ENCODE data around the gene COL2A1.
A peak's percentile ranks its signal among the peaks of the same experiment; 100 is the strongest.

COL2A1 gene

GRCh38 chr12:48004053-48004941 lies at the start of gene COL2A1:
Gene COL2A1, minus strand, starts transcription at chr12:48004476. Its CDS starts 155 bp downstream, at chr12:48004321.
- DNase-seq (ENCODE audit: low spot score), result peak; percentile 69

GRCh38 chr12:48053883-48054282 lies 49.6 kb upstream of the COL2A1 start:
- DNase-seq (ENCODE audit: low spot score), result no peak

GRCh38 chr12:48053122-48053521 lies 48.8 kb upstream of the COL2A1 start:
- DNase-seq (ENCODE audit: low spot score), result no peak

GRCh38 chr12:48051681-48052080 lies 47.4 kb upstream of the COL2A1 start:
- no peak for DNase-seq (ENCODE audit: low spot score)

- DNase-seq (ENCODE audit: low spot score), result no peak
Observed at GRCh38 chr12:48050174-48050573, 45.9 kb upstream of the COL2A1 start.

DNA sequence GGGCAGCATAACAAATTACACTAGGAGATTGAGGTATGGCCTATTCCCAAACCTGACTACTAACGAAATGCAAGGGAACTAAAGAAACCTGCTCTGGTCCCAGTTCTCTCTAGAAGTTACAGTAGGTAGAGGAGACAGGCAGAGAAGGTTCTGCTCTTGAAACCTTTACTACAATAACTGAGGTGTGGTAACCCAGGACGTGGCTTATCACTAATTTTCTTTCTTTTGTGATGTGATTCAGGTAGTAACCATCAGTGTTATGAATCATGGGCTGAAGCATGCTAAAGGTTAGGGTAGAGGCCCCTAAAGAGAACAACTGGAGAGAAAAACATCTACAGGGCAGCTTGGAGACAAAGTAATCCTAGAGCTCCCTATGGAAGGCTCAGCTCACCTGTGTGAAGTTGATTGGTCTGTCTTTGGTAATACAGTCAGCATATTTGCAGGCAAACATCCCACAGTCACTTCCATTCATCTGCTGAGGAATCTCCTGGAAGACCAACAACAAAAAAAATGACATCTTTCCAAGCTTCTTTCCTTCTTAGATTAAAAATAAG lies 41.8 kb upstream of the COL2A1 start:
- DNase-seq (ENCODE audit: low spot score), result no peak

DNA sequence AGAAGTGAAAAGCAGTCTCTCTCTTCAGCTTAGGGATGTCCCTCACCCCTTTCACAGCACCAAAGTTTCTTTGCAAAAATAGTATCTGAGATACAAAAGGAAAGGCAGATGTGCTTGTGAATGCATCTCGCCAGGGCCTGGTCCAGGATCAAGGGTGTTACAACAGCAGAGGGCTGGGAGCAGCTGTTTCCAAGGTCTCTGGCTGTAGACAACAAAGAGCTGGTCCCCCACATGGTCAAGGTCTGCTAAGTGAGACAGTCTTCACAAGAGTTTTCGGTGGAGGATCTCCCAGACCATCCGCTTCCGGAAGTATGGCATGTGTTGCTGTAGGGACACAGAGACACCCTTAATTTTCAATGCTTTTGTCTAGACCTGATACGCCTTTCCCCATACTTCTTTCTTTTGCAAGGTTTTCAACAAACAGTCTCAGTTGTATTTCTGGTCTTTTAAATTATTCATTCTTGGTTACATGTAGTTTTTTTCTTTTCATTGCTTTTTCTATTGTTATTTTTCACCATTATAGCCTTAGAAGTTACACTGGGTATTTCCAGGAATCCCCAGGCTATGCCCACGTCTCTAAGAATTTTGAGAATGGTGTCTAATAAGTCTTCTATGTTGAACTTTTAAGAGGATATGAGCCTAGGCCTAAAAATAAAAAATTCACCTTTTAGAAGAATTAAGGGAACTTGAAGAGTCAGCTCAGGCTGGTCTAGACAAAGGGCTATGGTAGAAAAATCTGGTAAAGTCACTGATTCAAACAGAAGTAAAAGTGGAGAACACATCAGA lies 41.0 kb upstream of the COL2A1 start:
- DNase-seq (ENCODE audit: low spot score), result no peak

- DNase-seq (ENCODE audit: low spot score), result no peak
Observed at GRCh38 chr12:48044396-48044795, 40.1 kb upstream of the COL2A1 start.

GRCh38 chr12:48043771-48044170 lies 39.5 kb upstream of the COL2A1 start:
- DNase-seq (ENCODE audit: low spot score), result no peak

DNA sequence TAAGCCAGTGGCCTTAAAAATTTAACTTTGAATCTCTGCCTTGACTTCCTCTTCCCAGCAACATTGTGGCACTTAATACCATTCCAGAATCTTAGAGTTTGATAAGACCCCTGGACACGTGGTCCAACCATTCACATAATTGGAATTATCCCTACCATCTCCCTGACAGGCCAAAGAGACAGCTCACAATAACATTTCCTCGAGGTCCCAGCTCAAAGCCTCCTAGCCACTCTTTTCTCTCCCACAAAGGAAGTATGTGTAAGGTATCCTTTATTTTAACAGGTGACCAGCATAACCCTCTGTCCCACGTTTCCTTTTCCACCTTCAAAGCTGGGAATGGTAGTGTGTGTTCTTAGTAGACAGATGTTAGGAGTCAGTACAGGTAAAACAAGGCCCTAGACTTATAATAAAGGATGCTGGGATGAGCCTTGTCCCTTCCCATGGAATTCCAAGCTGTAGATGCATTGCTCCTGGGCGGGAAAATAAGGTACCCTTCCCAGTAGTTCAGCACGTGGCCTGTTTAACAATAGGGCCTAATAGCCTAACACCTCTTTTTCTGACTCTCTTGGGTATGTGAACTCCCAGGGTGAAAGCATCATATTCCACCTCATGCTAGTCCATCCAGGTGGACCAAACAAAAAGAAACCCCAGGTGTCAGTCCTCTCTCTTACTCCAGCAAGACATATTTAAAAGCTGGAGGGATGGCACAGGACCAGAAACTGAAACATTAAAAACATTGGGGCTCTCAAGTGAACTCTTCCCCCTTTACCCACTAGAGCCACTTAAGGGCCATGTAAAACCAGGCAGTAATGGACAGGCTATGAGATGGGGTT lies 37.5 kb upstream of the COL2A1 start:
- no peak for DNase-seq (ENCODE audit: low spot score)

GRCh38 chr12:48040354-48040753 lies 36.1 kb upstream of the COL2A1 start:
- DNase-seq (ENCODE audit: low spot score), result no peak

- DNase-seq (ENCODE audit: low spot score), result no peak
Observed at GRCh38 chr12:48039151-48039550, 34.9 kb upstream of the COL2A1 start.

GRCh38 chr12:48038085-48038484 lies 33.8 kb upstream of the COL2A1 start:
- DNase-seq (ENCODE audit: low spot score), result no peak

GRCh38 chr12:48037267-48037915 lies 33.1 kb upstream of the COL2A1 start:
- no peak for DNase-seq (ENCODE audit: low spot score)

- no peak for DNase-seq (ENCODE audit: low spot score)
Observed at GRCh38 chr12:48036818-48037217, 32.5 kb upstream of the COL2A1 start.

DNA sequence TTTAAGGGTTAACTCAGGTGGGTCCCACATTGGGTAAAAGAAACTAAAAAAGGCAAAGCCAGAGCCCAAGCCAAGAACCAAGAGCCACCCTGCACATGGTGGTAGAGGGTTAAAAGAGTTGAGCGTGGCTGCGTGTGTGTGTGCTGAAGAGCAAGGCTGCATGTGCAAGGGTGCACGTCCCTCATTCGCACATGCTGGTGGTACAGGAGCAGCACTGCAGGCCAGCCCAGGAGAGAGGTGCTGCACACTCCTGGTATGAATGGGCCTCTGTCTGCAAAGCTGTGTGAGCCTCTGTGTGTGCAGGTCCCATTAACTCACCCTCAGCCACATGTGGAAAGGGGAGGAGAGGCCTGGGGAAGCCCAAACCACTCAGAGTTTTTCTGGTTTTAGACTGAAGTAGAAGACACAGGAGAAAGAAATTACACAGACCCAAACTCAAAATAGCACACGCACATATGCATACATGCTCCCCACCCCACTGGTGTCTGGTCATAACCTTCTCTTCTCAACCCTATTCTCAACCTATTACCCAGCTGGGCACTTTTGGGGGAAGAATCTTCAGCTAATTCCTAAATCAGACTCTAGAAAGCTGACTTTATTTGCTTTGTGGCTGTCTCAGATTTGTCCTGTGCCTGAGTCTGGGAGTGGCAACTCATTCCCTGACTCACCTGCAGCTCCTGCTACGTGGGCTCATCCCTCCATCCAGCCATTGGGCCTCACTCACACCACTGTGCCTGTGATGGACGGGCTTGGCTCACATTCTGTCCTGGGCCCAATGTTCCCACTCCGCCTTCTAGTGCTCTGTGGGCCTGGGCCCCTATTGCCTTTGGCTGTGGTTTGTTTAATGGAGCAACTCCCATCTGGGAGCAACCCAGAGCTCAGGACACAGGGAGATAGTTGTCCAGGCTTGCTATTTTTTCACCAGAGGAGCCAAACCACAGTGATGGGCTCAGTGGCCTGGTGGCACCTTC lies 30.8 kb upstream of the COL2A1 start:
- DNase-seq (ENCODE audit: low spot score), result no peak

DNA sequence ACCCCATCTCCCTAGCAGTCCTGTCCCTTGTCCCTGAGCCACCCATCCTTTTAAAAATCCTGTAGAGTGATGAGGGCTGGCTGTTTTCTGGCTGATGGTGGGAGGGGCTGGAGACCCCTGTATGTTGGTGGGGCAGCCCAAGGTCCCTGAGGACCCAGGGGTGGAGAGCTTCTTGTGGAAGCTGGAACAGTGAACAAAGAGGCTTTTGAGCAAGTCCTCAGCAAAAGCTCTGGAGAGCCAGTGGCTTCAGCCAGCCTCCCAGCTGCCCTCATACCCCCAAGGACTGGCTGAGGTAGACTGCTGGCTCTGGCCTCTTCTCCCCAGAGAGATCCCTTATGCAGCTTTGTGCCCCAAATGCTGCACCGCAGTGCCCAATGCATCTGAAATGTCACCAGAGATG lies 29.2 kb upstream of the COL2A1 start:
- DNase-seq (ENCODE audit: low spot score), result no peak

DNA sequence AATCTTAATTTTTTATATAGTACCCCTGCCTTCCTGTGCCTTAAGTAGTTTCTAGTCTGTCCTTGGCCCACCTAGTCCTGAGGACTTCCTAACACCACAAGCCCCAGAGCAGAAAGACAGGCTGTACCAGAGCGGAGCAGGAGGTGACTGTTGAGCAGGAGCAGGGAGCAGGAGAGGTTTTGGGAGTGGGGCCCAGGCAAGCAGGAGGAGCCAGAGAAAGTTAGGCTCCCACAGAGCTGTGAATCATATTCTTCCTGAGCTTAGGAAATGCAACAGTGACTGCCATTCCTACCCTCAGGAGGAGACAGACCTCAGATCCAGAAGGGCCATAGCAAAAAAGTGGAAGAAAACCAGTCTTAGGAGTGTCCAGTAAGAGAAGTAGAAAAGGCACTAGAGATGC lies 28.3 kb upstream of the COL2A1 start:
- DNase-seq (ENCODE audit: low spot score), result no peak

DNA sequence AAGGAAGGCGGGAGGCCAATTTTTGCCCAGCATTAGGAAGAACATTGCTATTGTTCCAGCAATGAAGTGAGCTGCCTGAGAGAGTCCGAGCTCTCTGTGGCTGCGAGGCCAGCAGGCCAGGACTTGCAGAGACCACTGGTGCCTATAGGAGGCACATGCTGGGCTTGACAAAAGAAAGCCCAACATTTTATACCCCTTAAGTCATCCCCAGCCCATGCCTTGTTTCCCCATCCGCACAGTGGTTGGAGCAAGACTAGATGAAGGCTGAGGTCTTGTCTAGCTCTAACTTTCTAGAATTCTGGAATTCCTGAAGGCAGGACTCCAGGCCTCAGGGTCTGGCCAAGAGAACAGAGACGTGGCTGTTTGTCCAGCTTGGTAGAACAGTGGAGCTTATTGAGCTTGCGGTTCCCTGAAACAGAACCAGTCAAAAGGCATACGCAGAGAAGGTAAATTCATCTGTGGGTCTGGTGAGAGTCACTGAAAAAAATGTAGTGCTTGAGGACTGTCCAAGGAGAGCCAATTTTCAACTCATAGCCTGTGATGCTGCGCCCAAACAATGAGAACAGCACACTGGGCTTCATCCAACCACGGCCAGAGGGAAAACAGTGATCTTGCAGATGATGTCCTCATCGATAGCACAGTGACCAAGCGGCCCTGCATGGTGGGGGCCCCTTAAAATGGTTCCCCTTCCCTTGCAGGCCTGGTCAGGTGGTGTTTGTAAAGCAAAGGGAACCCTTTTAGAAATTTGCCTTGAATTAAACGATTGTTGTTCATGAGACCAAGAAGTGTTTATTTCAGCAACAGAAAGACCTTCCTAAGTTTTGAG lies 27.1 kb upstream of the COL2A1 start:
- no peak for DNase-seq (ENCODE audit: low spot score)
